ENCODE results near the gene ABLIM2. TPM values are rescaled to one million over a fixed set of nuclear protein-coding genes. Genes with fewer than 3 reads are reported as not detected.

The ABLIM2 gene
- total RNA-seq, 2 experiments from 2014 or later: 0.76 TPM; not detected in 1

- no peak for TF ChIP-seq EZH2phosphoT487 (IDR thresholded peaks at IDR 0.05; ENCODE audit: borderline replicate concordance, low read depth, low read length)
- TF ChIP-seq, protein P1, sequence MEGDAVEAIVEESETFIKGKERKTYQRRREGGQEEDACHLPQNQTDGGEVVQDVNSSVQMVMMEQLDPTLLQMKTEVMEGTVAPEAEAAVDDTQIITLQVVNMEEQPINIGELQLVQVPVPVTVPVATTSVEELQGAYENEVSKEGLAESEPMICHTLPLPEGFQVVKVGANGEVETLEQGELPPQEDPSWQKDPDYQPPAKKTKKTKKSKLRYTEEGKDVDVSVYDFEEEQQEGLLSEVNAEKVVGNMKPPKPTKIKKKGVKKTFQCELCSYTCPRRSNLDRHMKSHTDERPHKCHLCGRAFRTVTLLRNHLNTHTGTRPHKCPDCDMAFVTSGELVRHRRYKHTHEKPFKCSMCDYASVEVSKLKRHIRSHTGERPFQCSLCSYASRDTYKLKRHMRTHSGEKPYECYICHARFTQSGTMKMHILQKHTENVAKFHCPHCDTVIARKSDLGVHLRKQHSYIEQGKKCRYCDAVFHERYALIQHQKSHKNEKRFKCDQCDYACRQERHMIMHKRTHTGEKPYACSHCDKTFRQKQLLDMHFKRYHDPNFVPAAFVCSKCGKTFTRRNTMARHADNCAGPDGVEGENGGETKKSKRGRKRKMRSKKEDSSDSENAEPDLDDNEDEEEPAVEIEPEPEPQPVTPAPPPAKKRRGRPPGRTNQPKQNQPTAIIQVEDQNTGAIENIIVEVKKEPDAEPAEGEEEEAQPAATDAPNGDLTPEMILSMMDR (conservative IDR thresholded peaks at IDR 0.05; ENCODE audit: low read length): no peak
Measured at GRCh38 chr4:8159537-8160232, 1.1 kb upstream of the ABLIM2 start.

GRCh38 chr4:8157944-8158709 lies 486 bp downstream of the ABLIM2 start:
- Histone ChIP-seq H3K4me3 (ENCODE audit: low read depth, low read length, poor library complexity, severe bottlenecking) (peak overlapping the region; percentile 67), H3K36me3 (ENCODE audit: insufficient read depth, low read length) (no peaks in the 10 kb centered on the region), H3K4me1 (ENCODE audit: insufficient read depth, low read length, poor library complexity, severe bottlenecking) (peaks cover 30% of the 10 kb centered on the region), H3K79me2 (ENCODE audit: insufficient read depth, low read depth, low read length) (no peaks in the 10 kb centered on the region), H4K20me1 (ENCODE audit: insufficient read depth, low read length) (no peaks in the 10 kb centered on the region), H3K9me2 (ENCODE audit: insufficient read depth, low read length) (no peaks in the 10 kb centered on the region), H3K9me3 (ENCODE audit: low read length) (no peaks in the 10 kb centered on the region), H3K4me2 (ENCODE audit: low read length) (peak overlapping the region; percentile 87), H3K27ac (ENCODE audit: low read depth, low read length, poor library complexity, severe bottlenecking) (no peak overlapping the region), H2AFZ (ENCODE audit: low read length) (peak overlapping the region; percentile 46; the same call in 1 of the 2 replicates)
- CTCF ChIA-PET (ENCODE audit: unreplicated experiment): no interaction called here
- POLR2A ChIA-PET: interaction anchor here (1.0 kb wide), 1 partner anchor 27 kb away, joined by 3 read pairs; no protein-coding TSS in a partner anchor
- BruUV-seq (replicated peaks): no TSS peak
- no peak for DNase-seq (ENCODE audit: low spot score)
- TF ChIP-seq, protein P1 (conservative IDR thresholded peaks at IDR 0.05; ENCODE audit: low read length): no peak
- no peak for TF ChIP-seq EZH2phosphoT487 (IDR thresholded peaks at IDR 0.05; ENCODE audit: borderline replicate concordance, low read depth, low read length)
- intact Hi-C loops (cut with micrococcal nuclease; ENCODE audit: unreplicated experiment): no loop called here

More at GRCh38 chr4:8159537-8160232, 1.1 kb upstream of the ABLIM2 start:
- no peaks in the 10 kb centered on the region for H3K9me3 ChIP-seq (ENCODE audit: low read length)
- H2AFZ ChIP-seq (ENCODE audit: low read length): peak overlapping the region; percentile 85; the same call in 1 of the 2 replicates
- no TSS peak for BruUV-seq (replicated peaks)
- H3K4me3 ChIP-seq (ENCODE audit: low read depth, low read length, poor library complexity, severe bottlenecking): peak overlapping the region; percentile 71
- no peaks in the 10 kb centered on the region for H3K9me2 ChIP-seq (ENCODE audit: insufficient read depth, low read length)
- ChIA-PET CTCF (ENCODE audit: unreplicated experiment) (no interaction called here), POLR2A (interaction anchor here (1.0 to 1.2 kb wide), 2 partner anchors 29 to 38 kb away, joined by 3 to 4 read pairs; no protein-coding TSS in a partner anchor)
- H3K27ac ChIP-seq (ENCODE audit: low read depth, low read length, poor library complexity, severe bottlenecking): no peak overlapping the region
- H3K36me3 ChIP-seq (ENCODE audit: insufficient read depth, low read length): no peaks in the 10 kb centered on the region
- H3K4me1 ChIP-seq (ENCODE audit: insufficient read depth, low read length, poor library complexity, severe bottlenecking): peaks cover 42% of the 10 kb centered on the region
- peak overlapping the region; percentile 82 for H3K4me2 ChIP-seq (ENCODE audit: low read length)
- intact Hi-C loops (cut with micrococcal nuclease; ENCODE audit: unreplicated experiment): no loop called here
- no peak for DNase-seq (ENCODE audit: low spot score)
- no peaks in the 10 kb centered on the region for H4K20me1 ChIP-seq (ENCODE audit: insufficient read depth, low read length)
- H3K79me2 ChIP-seq (ENCODE audit: insufficient read depth, low read depth, low read length): no peaks in the 10 kb centered on the region
